DOHH2 (cell line): Measurements from ENCODE around the gene RGS17.

Experiments
- EZH2phosphoT487 ChIP-seq: fragments of 200-600 bp; sonication (generic); IDR thresholded peaks from 2 replicates; pipeline ENCODE4 v1.6.1; 2017; ENCODE audit warnings: borderline replicate concordance, mild to moderate bottlenecking, antibody characterized with exemption, low read length, moderate library complexity, mixed read lengths
- TF ChIP-seq, protein P1 (sequence below): fragments of 200-600 bp; sonication (generic); IDR thresholded peaks from one replicate; pipeline ENCODE4 v1.5.1; 2014; ENCODE audit warnings: antibody characterized with exemption, mild to moderate bottlenecking, low read depth, low read length; ENCODE audit not compliant: poor library complexity, severe bottlenecking

DNA sequence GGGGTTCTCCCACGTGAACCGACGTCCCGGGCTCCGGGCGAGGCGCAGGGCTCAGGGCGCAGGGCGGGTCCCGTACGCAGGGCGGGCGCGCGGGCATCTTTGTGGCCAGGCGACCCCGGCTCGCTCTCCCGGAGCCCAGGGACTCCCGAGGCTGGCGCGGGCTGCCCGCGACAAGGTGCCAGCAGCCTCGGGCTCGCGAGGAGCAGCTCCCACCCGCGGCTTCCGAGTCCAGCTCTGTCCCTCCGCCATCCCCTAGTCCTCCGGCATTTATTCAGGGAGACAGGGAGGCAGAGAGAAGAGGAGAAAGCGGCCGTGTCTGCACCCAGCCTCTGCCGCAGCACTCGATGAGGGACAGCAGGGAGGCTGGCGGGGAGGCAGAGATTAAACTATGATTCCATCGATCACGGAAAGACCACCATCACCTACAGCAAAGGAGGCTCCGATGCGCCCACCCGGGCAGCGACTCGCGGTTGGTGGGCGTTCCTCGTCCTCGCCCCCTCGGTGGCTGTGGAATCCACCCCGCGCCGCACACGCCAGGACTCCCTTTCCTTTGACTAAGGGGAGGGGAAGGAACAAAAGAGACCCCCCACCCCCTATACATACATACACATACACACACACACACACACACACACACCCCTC lies 1.1 kb downstream of the RGS17 start:
- TF ChIP-seq, protein P1, sequence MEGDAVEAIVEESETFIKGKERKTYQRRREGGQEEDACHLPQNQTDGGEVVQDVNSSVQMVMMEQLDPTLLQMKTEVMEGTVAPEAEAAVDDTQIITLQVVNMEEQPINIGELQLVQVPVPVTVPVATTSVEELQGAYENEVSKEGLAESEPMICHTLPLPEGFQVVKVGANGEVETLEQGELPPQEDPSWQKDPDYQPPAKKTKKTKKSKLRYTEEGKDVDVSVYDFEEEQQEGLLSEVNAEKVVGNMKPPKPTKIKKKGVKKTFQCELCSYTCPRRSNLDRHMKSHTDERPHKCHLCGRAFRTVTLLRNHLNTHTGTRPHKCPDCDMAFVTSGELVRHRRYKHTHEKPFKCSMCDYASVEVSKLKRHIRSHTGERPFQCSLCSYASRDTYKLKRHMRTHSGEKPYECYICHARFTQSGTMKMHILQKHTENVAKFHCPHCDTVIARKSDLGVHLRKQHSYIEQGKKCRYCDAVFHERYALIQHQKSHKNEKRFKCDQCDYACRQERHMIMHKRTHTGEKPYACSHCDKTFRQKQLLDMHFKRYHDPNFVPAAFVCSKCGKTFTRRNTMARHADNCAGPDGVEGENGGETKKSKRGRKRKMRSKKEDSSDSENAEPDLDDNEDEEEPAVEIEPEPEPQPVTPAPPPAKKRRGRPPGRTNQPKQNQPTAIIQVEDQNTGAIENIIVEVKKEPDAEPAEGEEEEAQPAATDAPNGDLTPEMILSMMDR: no peak
- no peak for TF ChIP-seq EZH2phosphoT487
